Motor neuron (in vitro differentiated cells): ENCODE results near the gene TNS4. TPM values are rescaled to one million over a fixed set of nuclear protein-coding genes. Genes with fewer than 3 reads are reported as not detected.
A peak's percentile ranks its signal among the peaks of the same experiment; 100 is the strongest.

Experiments
- ATAC-seq, 8 experiments: fragments of 200-7000 bp; cut with Tn5 transposase; replicated peaks in 6 of 8; 2 replicates each; pipeline ENCODE4 v1.8.0; 2021; ENCODE audit warnings: mild to moderate bottlenecking in 8 of 8, moderate library complexity in 8 of 8
- H3K27ac ChIP-seq, 2 donors: fragments of 250-450 bp; sonication (Bioruptor Pico); 2 replicates each; pipeline ENCODE4 v1.9.0; 2021; ENCODE audit warnings: antibody characterized with exemption in 2 of 2, mild to moderate bottlenecking in 2 of 2, moderate library complexity in 1 of 2
- H3K4me1 ChIP-seq, 2 donors: fragments of 250-450 bp; sonication (Bioruptor Pico); replicated peaks in 1 of 2; 2 replicates each; pipeline ENCODE4 v1.6.1; 2021; ENCODE audit warnings: antibody characterized with exemption in 2 of 2, mild to moderate bottlenecking in 2 of 2, moderate library complexity in 1 of 2
- H3K4me3 ChIP-seq, 5 donors: fragments of 250-450 bp; sonication (Bioruptor Pico); 2 replicates each; pipeline ENCODE4 v1.9.0; 2021; ENCODE audit warnings: antibody characterized with exemption in 5 of 5, mild to moderate bottlenecking in 5 of 5, moderate library complexity in 4 of 5
- WGBS, 10 experiments: fragments of 450-650 bp; shearing (Covaris generic); methylation state at CpG; one replicate each; pipeline ENCODE4 v1.0.0; 2022; 5-methylcytosine and 5-hydroxymethylcytosine counted together
- in situ Hi-C, 9 experiments: fragments of 400-800 bp; cut with MboI; loops; one replicate each; pipeline ENCODE4 v1.15.0; 2021; ENCODE audit warnings: low sequenced_read_pairs in 9 of 9, low pct_unique_long_range_greater_than_20kb in 2 of 9; ENCODE audit not compliant: unreplicated experiment in 9 of 9
- total RNA-seq, 8 experiments: library from RNA; unstranded; fragments of 300-600 nt; gene quantifications; 2 replicates each; pipeline versions ENCODE4 v1.2.3 to v1.2.4, GENCODE V29; 2022

The TNS4 gene
- total RNA-seq, 8 experiments from 2014 or later, result 0.08 to 1.0 (median 0.15) TPM; not detected in 1

- H3K4me1 ChIP-seq, result peaks cover 10 to 13% of the 10 kb centered on the region in 2 donors
- in situ Hi-C loops, result loop anchor here in 1 of 9 experiments (25.0 kb wide), 1 partner anchor 111 kb away; the partner anchor contains the start of gene GJD3
- ATAC-seq, result peak in 2 of 8 experiments; percentile 11 to 18
- 50 to 100% (median 93%) methylated on average over 1 to 3 of the region's 3 CpGs; no CpG with 5 or more reads in 1 of the 10 experiments for WGBS, 10 experiments
- H3K4me3 ChIP-seq, result no peak overlapping the region
- no peak overlapping the region for H3K27ac ChIP-seq
These were observed 28.5 kb downstream of the TNS4 start for GRCh38 chr17:40472733-40473452.

GRCh38 chr17:40471846-40472732, 29.3 kb downstream of the TNS4 start:
- H3K27ac ChIP-seq, result peak overlapping the region in 1 of 2 donors; percentile 51
- no peak overlapping the region for H3K4me3 ChIP-seq
- H3K4me1 ChIP-seq, result peaks cover 10 to 13% of the 10 kb centered on the region in 2 donors
- 90 to 100% (median 96%) methylated on average over 1 to 4 of the region's 6 CpGs; no CpG with 5 or more reads in 5 of the 10 experiments for WGBS, 10 experiments
- no peak for ATAC-seq
- in situ Hi-C loops, result loop anchor here in 1 of 9 experiments (25.0 kb wide), 1 partner anchor 110 kb away; the partner anchor contains the start of gene GJD3

GRCh38 chr17:40470932-40471828, 30.2 kb downstream of the TNS4 start:
- peak in 6 of 8 experiments; percentile 47 to 85 (median 60) for ATAC-seq
- in situ Hi-C loops, result loop anchor here in 1 of 9 experiments (25.0 kb wide), 1 partner anchor 109 kb away; the partner anchor contains the start of gene GJD3
- Histone ChIP-seq H3K4me1 (peaks cover 10% of the 10 kb centered on the region in 2 donors), H3K27ac (peak overlapping the region; percentile 44 to 51), H3K4me3 (no peak overlapping the region)
- WGBS, 10 experiments, result 40 to 100% (median 80%) methylated on average over 1 to 10 of the region's 17 CpGs; no CpG with 5 or more reads in 3 of the 10 experiments

DNA sequence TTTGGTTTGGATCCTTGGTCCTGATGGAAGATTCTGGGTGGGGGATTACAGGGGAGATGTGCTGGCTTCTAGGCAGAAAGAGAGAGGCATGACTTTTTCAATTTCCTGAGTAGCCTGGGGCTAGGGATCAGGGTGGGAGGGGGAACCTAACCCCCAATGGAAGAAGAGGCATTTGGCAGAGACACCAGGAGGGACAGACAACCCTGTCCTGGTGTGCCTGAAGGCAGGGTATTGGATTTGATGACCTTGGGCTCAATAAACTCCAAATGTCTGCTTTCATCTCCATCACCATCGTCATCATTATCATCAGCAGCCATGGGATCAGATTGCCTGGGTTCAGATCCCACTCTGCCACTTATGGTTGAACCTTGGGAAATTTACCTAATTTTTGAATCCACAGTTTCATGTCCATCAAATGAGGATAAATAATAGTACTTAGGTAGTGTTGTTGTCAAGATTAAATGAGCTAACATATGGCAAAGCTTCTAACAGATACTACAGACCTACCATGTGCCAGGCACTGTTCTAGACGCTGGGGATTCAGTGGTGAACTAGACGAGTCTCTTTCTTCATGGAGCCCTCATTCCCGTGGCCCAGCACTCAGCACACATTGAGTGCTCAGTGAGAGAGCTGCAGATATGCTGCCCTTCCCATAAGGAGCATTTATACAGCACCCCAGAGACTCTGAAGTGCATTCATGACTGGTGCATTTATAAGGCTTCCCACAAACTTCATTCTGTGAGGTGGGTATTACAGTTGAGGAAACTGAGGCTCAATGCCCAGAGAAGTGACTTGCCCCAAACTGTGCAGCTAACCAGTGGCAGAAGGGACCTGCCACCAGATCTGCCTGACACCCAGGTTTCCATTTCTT, 31.4 kb downstream of the TNS4 start:
- 57 to 86% (median 83%) methylated on average over 1 to 4 of the region's 4 CpGs; no CpG with 5 or more reads in 5 of the 10 experiments for WGBS, 10 experiments
- ATAC-seq, result no peak
- no peak overlapping the region for H3K27ac ChIP-seq
- in situ Hi-C loops, result loop anchor here in 1 of 9 experiments (25.0 kb wide), 1 partner anchor 108 kb away; the partner anchor contains the start of gene GJD3
- no peak overlapping the region for H3K4me3 ChIP-seq
- H3K4me1 ChIP-seq, result peaks cover 4 to 7% of the 10 kb centered on the region in 2 donors

- H3K27ac ChIP-seq, result no peak overlapping the region
- no peak overlapping the region for H3K4me3 ChIP-seq
- peaks cover 4 to 7% of the 10 kb centered on the region in 2 donors for H3K4me1 ChIP-seq
- 93 to 100% (median 98%) methylated on average over 1 to 7 of the region's 7 CpGs; no CpG with 5 or more reads in 5 of the 10 experiments for WGBS, 10 experiments
- no peak for ATAC-seq
- in situ Hi-C loops, result loop anchor here in 1 of 9 experiments (25.0 kb wide), 1 partner anchor 106 kb away; the partner anchor contains the start of gene GJD3
These were observed 32.9 kb downstream of the TNS4 start for GRCh38 chr17:40468560-40468959.

DNA sequence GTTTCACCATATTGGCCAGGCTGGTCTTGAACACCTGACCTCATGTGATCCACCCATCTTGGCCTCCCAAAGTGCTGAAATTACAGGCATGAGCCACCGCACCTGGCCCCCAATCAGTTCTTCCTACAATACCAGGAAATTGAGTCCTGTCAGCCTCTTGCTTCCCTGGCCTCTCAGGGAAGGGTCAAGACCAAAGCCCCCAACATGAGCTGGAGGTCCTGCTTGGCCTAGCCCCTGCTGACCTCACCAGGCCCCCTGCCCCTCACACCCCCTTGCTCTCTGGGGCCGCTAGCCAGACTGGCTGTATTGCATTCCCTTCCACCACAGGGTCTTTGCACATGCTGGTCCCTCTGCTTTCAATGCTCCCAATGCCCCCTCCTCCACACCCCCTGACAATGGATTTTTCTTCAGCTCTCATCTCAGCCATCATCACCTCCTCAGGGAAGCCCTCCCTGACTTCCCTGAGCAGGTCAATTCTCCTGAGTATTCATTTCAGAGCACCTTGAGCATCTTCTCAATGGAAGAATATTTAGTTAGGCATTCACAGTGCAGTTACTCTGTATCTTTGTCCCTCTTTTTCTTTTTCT, 34.0 kb downstream of the TNS4 start:
- no peak overlapping the region for H3K27ac ChIP-seq
- in situ Hi-C loops, result loop anchor here in 1 of 9 experiments (25.0 kb wide), 1 partner anchor 105 kb away; the partner anchor contains the start of gene GJD3
- peaks cover 14 to 16% of the 10 kb centered on the region in 2 donors for H3K4me1 ChIP-seq
- ATAC-seq, result no peak
- 88% methylated on average over 1 of the region's 2 CpGs; no CpG with 5 or more reads in 9 of the 10 experiments for WGBS, 10 experiments
- H3K4me3 ChIP-seq, result no peak overlapping the region

GRCh38 chr17:40466298-40466971, 35.0 kb downstream of the TNS4 start:
- in situ Hi-C loops, result loop anchor here in 1 of 9 experiments (25.0 kb wide), 1 partner anchor 104 kb away; the partner anchor contains the start of gene GJD3
- WGBS, 10 experiments, result 75 to 100% (median 90%) methylated on average over 1 to 7 of the region's 11 CpGs; no CpG with 5 or more reads in 3 of the 10 experiments
- no peak overlapping the region for H3K4me3 ChIP-seq

DNA sequence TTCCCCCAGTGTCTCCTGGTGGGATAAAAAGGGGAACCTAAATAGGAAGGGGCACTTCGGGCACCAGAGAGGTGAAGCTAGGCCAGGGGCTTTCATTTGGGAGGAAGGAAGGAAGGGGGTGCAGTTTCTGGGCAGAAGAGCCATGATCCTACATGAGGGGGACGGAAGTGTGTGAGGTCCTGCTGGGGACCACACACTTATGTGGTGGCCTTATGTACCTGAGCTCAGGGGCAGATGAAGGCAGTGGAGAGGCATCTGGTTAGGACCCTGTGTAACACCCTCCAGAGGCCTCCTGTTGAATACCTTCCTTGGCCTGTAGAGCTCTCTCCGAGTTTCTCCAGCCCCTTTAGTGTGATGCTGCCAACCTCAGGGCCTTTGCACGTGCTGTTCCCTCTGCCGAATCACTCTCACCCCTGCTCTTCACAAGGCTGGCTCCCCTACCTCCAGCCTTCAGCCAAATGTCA, 37.0 kb downstream of the TNS4 start:
- no peak for ATAC-seq

More at GRCh38 chr17:40466298-40466971, 35.0 kb downstream of the TNS4 start:
- H3K27ac ChIP-seq, result no peak overlapping the region
- ATAC-seq, result no peak
- peaks cover 14 to 16% of the 10 kb centered on the region in 2 donors for H3K4me1 ChIP-seq

DNA sequence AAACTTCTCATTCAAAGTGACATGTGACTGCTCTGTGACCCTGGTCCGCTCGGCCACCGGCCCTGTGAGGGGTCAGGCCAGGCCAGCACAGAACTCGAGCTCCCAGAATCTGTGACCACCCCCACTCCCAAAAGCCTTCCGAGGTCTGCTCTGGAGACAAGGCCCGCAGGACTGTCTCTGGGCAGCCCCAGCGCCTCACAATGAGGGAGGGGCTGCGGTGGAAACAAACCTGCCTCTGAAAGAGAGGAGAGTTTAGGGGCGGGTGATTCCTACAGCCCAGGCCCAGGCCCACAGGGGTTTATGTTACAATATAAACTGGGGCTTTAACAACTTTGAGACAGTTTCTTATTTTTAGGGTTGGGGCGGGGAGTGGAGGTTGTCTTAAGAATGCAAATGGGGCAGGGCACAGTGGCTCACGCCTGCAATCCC, 38.3 kb downstream of the TNS4 start:
- no peak overlapping the region for H3K4me3 ChIP-seq
- in situ Hi-C loops, result loop anchor here in 1 of 9 experiments (25.0 kb wide), 1 partner anchor 101 kb away; the partner anchor contains the start of gene GJD3
- peak in 3 of 8 experiments; percentile 25 to 31 (median 26) for ATAC-seq
- H3K27ac ChIP-seq, result no peak overlapping the region
- WGBS, 10 experiments, result 22 to 71% (median 50%) methylated on average over 2 to 10 of the region's 11 CpGs; no CpG with 5 or more reads in 5 of the 10 experiments
- peaks cover 29 to 34% of the 10 kb centered on the region in 2 donors for H3K4me1 ChIP-seq

More for the DNA sequence above, 37.0 kb downstream of the TNS4 start:
- Histone ChIP-seq H3K27ac (no peak overlapping the region), H3K4me3 (no peak overlapping the region), H3K4me1 (peaks cover 22 to 27% of the 10 kb centered on the region in 2 donors)
- in situ Hi-C loops, result loop anchor here in 1 of 9 experiments (25.0 kb wide), 1 partner anchor 102 kb away; the partner anchor contains the start of gene GJD3
- WGBS, 10 experiments, result 59 to 100% (median 92%) methylated on average over 1 to 5 of the region's 5 CpGs; no CpG with 5 or more reads in 1 of the 10 experiments
